GM18909 (cell line): ENCODE measurements around the gene ASB4.
"Not testable (repeated sequence)": the region's sequence is repeated elsewhere in the genome, so short reads cannot be mapped to it uniquely, and the experiment has no call there.

Experiments
- ATAC-seq: cut with Tn5 transposase; IDR thresholded peaks from one replicate; pipeline ENCODE4 v1.9.1; 2021; ENCODE audit warnings: mild to moderate bottlenecking; ENCODE audit not compliant: unreplicated experiment, poor library complexity

ASB4 gene

GRCh38 chr7:95476904-95477594 is 8.7 kb upstream of the ASB4 start:
- ATAC-seq = peak; percentile 56

GRCh38 chr7:95478272-95479037 is 7.3 kb upstream of the ASB4 start:
- no peak for ATAC-seq

- ATAC-seq = peak; percentile 71
These were observed 5.6 kb upstream of the ASB4 start for GRCh38 chr7:95479992-95480624.

- no peak for ATAC-seq
These were observed 4.2 kb upstream of the ASB4 start for GRCh38 chr7:95481271-95482165.

- no peak for ATAC-seq
These were observed 3.3 kb upstream of the ASB4 start for GRCh38 chr7:95482424-95482823.

- no peak for ATAC-seq
These were observed 4.6 kb downstream of the ASB4 start for GRCh38 chr7:95490231-95490762.

- ATAC-seq = no peak
These were observed 5.5 kb downstream of the ASB4 start for GRCh38 chr7:95491201-95491600.

- no peak for ATAC-seq
These were observed 6.0 kb downstream of the ASB4 start for GRCh38 chr7:95491634-95492314.

GRCh38 chr7:95493247-95493646 is 7.5 kb downstream of the ASB4 start:
- ATAC-seq = no peak

GRCh38 chr7:95493844-95494243 is 8.1 kb downstream of the ASB4 start:
- ATAC-seq = no peak

- peak; percentile 90 for ATAC-seq
These were observed 15.6 kb downstream of the ASB4 start for GRCh38 chr7:95501261-95501832.

GRCh38 chr7:95502403-95502802 is 16.7 kb downstream of the ASB4 start:
- no peak for ATAC-seq

GRCh38 chr7:95503271-95504131 is 17.8 kb downstream of the ASB4 start:
- ATAC-seq = no peak

GRCh38 chr7:95504132-95504588 is 18.4 kb downstream of the ASB4 start:
- not testable (repeated sequence) for ATAC-seq

GRCh38 chr7:95508780-95509179 is 23.0 kb downstream of the ASB4 start:
- ATAC-seq = no peak

GRCh38 chr7:95509199-95509598 is 23.5 kb downstream of the ASB4 start:
- ATAC-seq = peak; percentile 61

- peak; percentile 87 for ATAC-seq
These were observed 26.0 kb downstream of the ASB4 start for GRCh38 chr7:95511716-95512260.

GRCh38 chr7:95517458-95517857 is 31.7 kb downstream of the ASB4 start:
- peak; percentile 90 for ATAC-seq
